ENCODE results near the gene STK38. TPM values are rescaled to one million over a fixed set of nuclear protein-coding genes. Genes with fewer than 3 reads are reported as not detected.

The STK38 gene
- total RNA-seq, 4 donors from 2014 or later, result 27.3 to 52.9 (median 44.5) TPM

DNA sequence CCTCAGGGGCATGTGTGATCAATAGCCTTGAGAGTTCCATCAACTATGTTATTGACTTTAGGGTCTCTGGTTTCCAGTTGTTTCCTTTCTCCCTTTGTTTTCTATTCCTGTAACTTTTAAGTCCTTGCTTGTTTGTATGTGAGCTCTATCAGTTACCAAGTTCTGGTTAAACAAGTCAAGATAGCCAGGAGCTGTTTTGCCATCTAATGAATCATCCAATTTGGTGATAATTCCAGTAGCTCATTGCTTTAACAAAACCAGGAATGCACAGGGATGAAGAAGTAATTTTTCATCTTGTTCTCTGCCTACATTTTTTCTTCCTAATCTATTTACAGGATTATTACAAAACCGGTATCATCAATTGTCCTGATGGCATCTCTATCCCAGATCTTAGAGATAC, 68.0 kb downstream of the STK38 start:
- TF ChIP-seq, protein P1, sequence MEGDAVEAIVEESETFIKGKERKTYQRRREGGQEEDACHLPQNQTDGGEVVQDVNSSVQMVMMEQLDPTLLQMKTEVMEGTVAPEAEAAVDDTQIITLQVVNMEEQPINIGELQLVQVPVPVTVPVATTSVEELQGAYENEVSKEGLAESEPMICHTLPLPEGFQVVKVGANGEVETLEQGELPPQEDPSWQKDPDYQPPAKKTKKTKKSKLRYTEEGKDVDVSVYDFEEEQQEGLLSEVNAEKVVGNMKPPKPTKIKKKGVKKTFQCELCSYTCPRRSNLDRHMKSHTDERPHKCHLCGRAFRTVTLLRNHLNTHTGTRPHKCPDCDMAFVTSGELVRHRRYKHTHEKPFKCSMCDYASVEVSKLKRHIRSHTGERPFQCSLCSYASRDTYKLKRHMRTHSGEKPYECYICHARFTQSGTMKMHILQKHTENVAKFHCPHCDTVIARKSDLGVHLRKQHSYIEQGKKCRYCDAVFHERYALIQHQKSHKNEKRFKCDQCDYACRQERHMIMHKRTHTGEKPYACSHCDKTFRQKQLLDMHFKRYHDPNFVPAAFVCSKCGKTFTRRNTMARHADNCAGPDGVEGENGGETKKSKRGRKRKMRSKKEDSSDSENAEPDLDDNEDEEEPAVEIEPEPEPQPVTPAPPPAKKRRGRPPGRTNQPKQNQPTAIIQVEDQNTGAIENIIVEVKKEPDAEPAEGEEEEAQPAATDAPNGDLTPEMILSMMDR (IDR thresholded peaks at IDR 0.05; ENCODE audit: low read depth), result no peak

DNA sequence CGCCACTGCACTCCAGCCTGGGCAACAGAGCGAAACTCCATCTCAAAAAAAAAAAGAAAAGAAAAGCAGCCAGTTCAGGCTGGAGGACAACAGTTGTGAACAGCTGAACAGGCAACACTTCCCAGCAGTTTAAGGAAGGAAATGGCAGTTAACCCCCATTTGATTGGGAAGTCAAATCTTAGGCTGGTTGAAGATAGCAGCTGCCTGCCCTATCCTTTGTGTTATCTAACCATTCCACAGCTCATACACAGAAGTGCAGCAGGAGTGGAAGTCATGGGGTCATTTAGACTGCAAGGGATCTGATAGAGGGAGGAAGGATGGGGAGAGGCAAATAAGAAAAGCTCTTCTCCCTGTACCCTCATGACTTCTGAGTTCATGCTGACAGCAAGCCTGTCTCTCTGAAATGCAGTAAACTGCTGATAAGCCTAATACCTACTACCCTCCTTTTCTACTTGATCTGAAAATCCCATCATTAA, 69.2 kb downstream of the STK38 start:
- TF ChIP-seq, protein P1 (IDR thresholded peaks at IDR 0.05; ENCODE audit: low read depth), result no peak

DNA sequence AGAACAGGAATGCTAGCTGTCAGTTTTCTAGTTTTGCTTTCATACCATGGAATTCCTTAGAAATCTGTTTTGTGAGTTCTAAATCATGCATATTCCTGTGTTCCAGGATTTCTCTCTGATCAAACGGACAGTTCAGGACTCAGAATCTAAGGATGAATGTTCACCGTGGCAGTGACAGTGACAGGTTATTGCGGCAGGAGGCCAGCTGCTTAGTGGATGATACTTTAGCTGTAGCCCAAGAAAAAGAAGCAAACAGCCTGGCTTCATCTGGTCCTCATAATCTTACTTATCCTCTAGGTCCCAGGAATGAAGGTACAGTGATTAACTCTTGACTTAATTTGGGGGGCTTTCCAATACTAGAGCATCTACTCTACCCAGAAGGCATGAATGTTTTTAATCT, 77.3 kb downstream of the STK38 start:
- TF ChIP-seq, protein P1 (IDR thresholded peaks at IDR 0.05; ENCODE audit: low read depth), result no peak

DNA sequence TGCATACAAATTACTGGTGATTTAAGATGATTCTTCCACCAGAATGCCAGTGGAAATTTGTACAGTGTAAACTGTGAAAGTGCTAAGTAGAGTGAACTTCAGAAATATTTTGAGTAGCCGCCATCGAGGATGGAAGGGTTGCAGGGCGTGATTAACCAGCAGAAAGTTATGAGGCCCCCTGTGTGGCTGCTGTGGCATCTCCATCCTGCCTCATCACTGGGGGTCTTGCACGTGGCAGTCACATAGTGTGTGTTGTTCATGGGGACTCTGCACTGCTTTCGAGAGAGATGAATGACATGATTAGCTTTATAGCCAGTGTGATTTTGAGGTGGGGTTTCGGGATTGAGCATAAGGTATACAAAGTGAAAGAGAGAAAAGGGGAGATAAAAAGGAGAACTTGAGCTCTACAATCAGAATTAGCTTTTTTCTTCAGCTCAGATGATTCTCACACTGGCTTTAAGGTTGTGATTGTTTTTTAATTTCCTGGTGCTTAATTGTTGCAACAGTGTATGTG, 78.1 kb downstream of the STK38 start:
- TF ChIP-seq, protein P1 (IDR thresholded peaks at IDR 0.05; ENCODE audit: low read depth), result no peak

DNA sequence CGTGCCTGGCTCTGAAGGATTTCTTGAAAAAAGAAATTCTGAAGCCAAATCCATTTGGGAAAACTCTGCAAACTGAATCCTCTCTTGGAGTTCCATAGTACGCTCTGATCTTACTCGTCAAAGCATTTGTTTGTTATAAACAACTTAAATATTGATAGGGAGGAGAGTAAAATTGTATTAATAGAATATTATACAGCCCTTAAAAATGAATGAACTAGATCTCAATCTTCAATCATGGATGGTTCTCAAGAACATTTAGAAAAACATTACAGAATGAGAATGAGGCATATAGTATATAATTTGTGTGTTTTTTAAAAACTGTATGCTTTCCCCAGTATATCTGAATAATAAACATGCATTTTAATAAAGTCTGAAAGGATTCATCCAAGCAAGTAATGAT, 79.7 kb downstream of the STK38 start:
- TF ChIP-seq, protein P1 (IDR thresholded peaks at IDR 0.05; ENCODE audit: low read depth), result no peak

DNA sequence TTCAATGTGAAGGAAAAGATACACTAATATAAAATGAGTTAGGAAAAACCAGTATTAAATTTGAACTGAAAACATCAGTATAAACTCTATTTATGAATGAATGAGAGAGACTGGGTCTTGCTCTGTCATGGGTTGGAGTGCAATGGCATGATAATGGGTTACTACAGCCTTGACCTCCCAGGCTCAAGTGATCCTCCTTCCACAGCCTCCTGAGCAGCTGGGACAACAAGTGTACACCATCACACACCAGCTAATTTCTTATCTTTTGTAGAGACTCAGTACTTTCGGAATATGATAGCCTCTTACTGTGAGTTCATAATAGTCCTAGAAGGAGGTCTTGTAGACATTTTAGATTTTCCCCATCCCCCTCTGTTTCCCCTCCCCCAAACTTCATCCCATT, 83.0 kb downstream of the STK38 start:
- TF ChIP-seq, protein P1 (IDR thresholded peaks at IDR 0.05; ENCODE audit: low read depth), result no peak

DNA sequence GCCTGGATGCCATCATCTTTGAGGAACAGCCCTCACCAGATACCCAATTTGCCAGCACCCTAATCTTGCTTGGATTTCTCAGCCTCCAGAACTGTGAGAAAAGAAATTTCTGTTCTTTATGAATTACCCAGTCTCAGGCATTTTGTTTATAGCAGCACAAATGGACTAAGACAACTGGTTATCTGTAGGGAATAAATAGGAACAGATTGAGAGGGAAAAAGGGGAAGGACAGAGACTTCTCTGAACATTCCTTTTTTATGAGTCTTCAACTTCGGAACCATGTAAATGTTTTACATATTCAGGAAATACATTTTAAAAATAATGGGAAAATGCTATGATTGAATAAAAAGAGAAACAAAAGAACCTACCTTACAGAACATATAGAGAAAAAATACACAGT, 83.6 kb downstream of the STK38 start:
- TF ChIP-seq, protein P1 (IDR thresholded peaks at IDR 0.05; ENCODE audit: low read depth), result no peak

All from subcutaneous adipose tissue (tissue), 4 donors.